WTC11 (cell line): Measurements from ENCODE around the gene RABEP2.
"Not testable (repeated sequence)": the region's sequence is repeated elsewhere in the genome, so short reads cannot be mapped to it uniquely, and the experiment has no call there.

Experiments used
- AR ChIP-seq: fragments of 250-450 bp; sonication (Bioruptor Pico); IDR thresholded peaks from 2 replicates; pipeline ENCODE4 v1.9.0; 2021; ENCODE audit warnings: mild to moderate bottlenecking
- CTCF ChIP-seq: fragments of 200-600 bp; IDR thresholded peaks from 2 replicates; pipeline ENCODE4 v1.8.0; 2022; ENCODE audit warnings: antibody characterized with exemption
- GABPB1 ChIP-seq: sonication (generic); formaldehyde crosslinking; IDR thresholded peaks from 2 replicates; pipeline ENCODE4 v1.8.1; 2023; ENCODE audit warnings: mild to moderate bottlenecking, missing genetic modification reagents
- HMGA2 ChIP-seq: fragments of 250-450 bp; sonication (Bioruptor Pico); IDR thresholded peaks from 2 replicates; pipeline ENCODE4 v1.4.0; 2021; ENCODE audit warnings: mild to moderate bottlenecking, moderate library complexity
- HMGXB4 ChIP-seq: sonication (generic); formaldehyde crosslinking; IDR thresholded peaks from 2 replicates; pipeline ENCODE4 v1.8.1; 2023; ENCODE audit warnings: mild to moderate bottlenecking, moderate library complexity, missing genetic modification reagents
- JUN ChIP-seq: sonication (generic); formaldehyde crosslinking; IDR thresholded peaks from 2 replicates; pipeline ENCODE4 v1.8.0; 2023; ENCODE audit warnings: mild to moderate bottlenecking, missing genetic modification reagents
- MXD4 ChIP-seq: fragments of 250-450 bp; sonication (Bioruptor Pico); IDR thresholded peaks from 2 replicates; pipeline ENCODE4 v1.8.0; 2021; ENCODE audit warnings: mild to moderate bottlenecking, moderate library complexity, borderline replicate concordance
- NR1H2 ChIP-seq: sonication (generic); formaldehyde crosslinking; IDR thresholded peaks from 2 replicates; pipeline ENCODE4 v1.9.0; 2021; ENCODE audit warnings: mild to moderate bottlenecking, moderate library complexity, missing genetic modification reagents
- NR2C2 ChIP-seq: sonication (generic); formaldehyde crosslinking; IDR thresholded peaks from 2 replicates; pipeline ENCODE4 v1.8.0; 2022; ENCODE audit warnings: mild to moderate bottlenecking, missing genetic modification reagents
- ZNF138 ChIP-seq: sonication (generic); formaldehyde crosslinking; conservative IDR thresholded peaks from 2 replicates; pipeline ENCODE4 v1.8.1; 2022; ENCODE audit warnings: mild to moderate bottlenecking, moderate library complexity, missing genetic modification reagents
- TF ChIP-seq, protein P1 (sequence below): sonication (generic); formaldehyde crosslinking; IDR thresholded peaks from 2 replicates; pipeline ENCODE4 v1.8.0; 2022; ENCODE audit warnings: mild to moderate bottlenecking, missing genetic modification reagents

DNA sequence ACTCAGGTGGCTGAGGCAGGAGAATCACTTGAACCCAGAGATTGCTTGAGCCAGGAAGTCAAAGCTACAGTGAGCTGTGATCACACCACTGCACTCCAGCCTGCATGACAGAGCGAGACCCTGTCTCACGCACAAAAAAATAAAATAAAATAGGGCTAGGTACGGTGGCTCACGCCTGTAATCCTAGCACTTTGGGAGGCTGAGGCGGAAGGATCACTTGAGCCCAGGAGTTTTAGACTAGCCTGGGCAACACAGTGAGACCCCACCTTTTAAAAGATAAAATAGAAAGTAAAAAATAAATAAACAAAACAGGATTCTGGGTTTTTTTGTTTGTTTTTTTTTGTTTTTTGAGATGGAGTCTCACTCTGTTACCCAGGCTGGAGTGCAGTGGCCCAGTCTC, 34.7 kb downstream of the RABEP2 start:
- TF ChIP-seq ZNF138 (CRISPR knock-in tag); HMGA2; CTCF; HMGXB4 (CRISPR knock-in tag); AR; NR2C2 (CRISPR knock-in tag); NR1H2 (CRISPR knock-in tag); JUN (CRISPR knock-in tag); MXD4 (CRISPR knock-in tag); GABPB1 (CRISPR knock-in tag): not testable (repeated sequence)
- TF ChIP-seq, protein P1, sequence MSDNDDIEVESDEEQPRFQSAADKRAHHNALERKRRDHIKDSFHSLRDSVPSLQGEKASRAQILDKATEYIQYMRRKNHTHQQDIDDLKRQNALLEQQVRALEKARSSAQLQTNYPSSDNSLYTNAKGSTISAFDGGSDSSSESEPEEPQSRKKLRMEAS (CRISPR knock-in tag) = not testable (repeated sequence)
